Measurements from ENCODE around the gene ASB18.

GRCh38 chr2:236295481-236295880, 31.3 kb upstream of the ASB18 start:
- no peak for TF ChIP-seq EZH2 (IDR thresholded peaks at IDR 0.05)
- TF ChIP-seq, protein P1, sequence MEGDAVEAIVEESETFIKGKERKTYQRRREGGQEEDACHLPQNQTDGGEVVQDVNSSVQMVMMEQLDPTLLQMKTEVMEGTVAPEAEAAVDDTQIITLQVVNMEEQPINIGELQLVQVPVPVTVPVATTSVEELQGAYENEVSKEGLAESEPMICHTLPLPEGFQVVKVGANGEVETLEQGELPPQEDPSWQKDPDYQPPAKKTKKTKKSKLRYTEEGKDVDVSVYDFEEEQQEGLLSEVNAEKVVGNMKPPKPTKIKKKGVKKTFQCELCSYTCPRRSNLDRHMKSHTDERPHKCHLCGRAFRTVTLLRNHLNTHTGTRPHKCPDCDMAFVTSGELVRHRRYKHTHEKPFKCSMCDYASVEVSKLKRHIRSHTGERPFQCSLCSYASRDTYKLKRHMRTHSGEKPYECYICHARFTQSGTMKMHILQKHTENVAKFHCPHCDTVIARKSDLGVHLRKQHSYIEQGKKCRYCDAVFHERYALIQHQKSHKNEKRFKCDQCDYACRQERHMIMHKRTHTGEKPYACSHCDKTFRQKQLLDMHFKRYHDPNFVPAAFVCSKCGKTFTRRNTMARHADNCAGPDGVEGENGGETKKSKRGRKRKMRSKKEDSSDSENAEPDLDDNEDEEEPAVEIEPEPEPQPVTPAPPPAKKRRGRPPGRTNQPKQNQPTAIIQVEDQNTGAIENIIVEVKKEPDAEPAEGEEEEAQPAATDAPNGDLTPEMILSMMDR (IDR thresholded peaks at IDR 0.05), result no peak

Data from neural progenitor cell (in vitro differentiated cells).